HG02973 (cell line): ENCODE measurements around the gene TAF6.

Experiments used
- ATAC-seq: cut with Tn5 transposase; IDR thresholded peaks from one replicate; pipeline ENCODE4 v1.9.1; 2021; ENCODE audit warnings: moderate library complexity; ENCODE audit not compliant: unreplicated experiment

TAF6 gene

GRCh38 chr7:100119072-100119969 is at the start of gene TAF6, which contains the start of gene CNPY4:
TAF6 (minus strand) TSS chr7:100119358; CDS start chr7:100114209, 5,149 bp downstream.
CNPY4 (plus strand) TSS chr7:100119634; CDS start chr7:100119745, 111 bp downstream.
- peak; percentile 71 for ATAC-seq

GRCh38 chr7:100167912-100168323 is 48.8 kb upstream of the TAF6 start:
- ATAC-seq, result no peak

- ATAC-seq, result no peak
Measured at GRCh38 chr7:100166970-100167911, 48.1 kb upstream of the TAF6 start.

- ATAC-seq, result no peak
Measured at GRCh38 chr7:100166317-100166940, 47.3 kb upstream of the TAF6 start.

- no peak for ATAC-seq
Measured at GRCh38 chr7:100163871-100164270, 44.7 kb upstream of the TAF6 start.

GRCh38 chr7:100163006-100163531 is 43.9 kb upstream of the TAF6 start:
- ATAC-seq, result no peak

GRCh38 chr7:100160067-100160466 is 40.9 kb upstream of the TAF6 start:
- ATAC-seq, result no peak

- ATAC-seq, result no peak
Measured at GRCh38 chr7:100159099-100159623, 40.0 kb upstream of the TAF6 start.

- peak; percentile 71 for ATAC-seq
Measured at GRCh38 chr7:100158229-100159098, 39.3 kb upstream of the TAF6 start, which contains the start of gene TRAPPC14. TRAPPC14 (minus strand) TSS chr7:100158723; CDS start chr7:100158499, 224 bp downstream.

- no peak for ATAC-seq
Measured at GRCh38 chr7:100157334-100158228, 38.4 kb upstream of the TAF6 start.

- no peak for ATAC-seq
Measured at GRCh38 chr7:100157069-100157333, 37.8 kb upstream of the TAF6 start.

- no peak for ATAC-seq
Measured at GRCh38 chr7:100156331-100157068, 37.3 kb upstream of the TAF6 start.

GRCh38 chr7:100155553-100156317 is 36.6 kb upstream of the TAF6 start:
- ATAC-seq, result no peak

GRCh38 chr7:100154651-100155491 is 35.7 kb upstream of the TAF6 start:
- ATAC-seq, result no peak

- no peak for ATAC-seq
Measured at GRCh38 chr7:100153708-100154535, 34.8 kb upstream of the TAF6 start.
